Raji (cell line): ENCODE results near the gene TTLL11.

Source experiments
- POLR2A ChIP-seq: IDR thresholded peaks from 2 replicates; pipeline ENCODE4 v1.6.1; 2011; ENCODE audit warnings: low read depth, low read length, control low read depth; ENCODE audit not compliant: insufficient read depth

Gene TTLL11

GRCh38 chr9:121896545-121896943, 196.6 kb downstream of the TTLL11 start:
- no peak for TF ChIP-seq POLR2A

- TF ChIP-seq POLR2A: no peak
Measured at GRCh38 chr9:121895818-121896544, 197.1 kb downstream of the TTLL11 start.

GRCh38 chr9:121895358-121895757, 197.8 kb downstream of the TTLL11 start:
- TF ChIP-seq POLR2A: no peak

- no peak for TF ChIP-seq POLR2A
Measured at GRCh38 chr9:121893786-121894185, 199.3 kb downstream of the TTLL11 start.

- no peak for TF ChIP-seq POLR2A
Measured at GRCh38 chr9:121892706-121893105, 200.4 kb downstream of the TTLL11 start.

- no peak for TF ChIP-seq POLR2A
Measured at GRCh38 chr9:121890746-121891145, 202.4 kb downstream of the TTLL11 start.

- TF ChIP-seq POLR2A: no peak
Measured at GRCh38 chr9:121889990-121890563, 203.0 kb downstream of the TTLL11 start.

- no peak for TF ChIP-seq POLR2A
Measured at GRCh38 chr9:121888438-121888775, 204.7 kb downstream of the TTLL11 start.

GRCh38 chr9:121887553-121888437, 205.3 kb downstream of the TTLL11 start:
- no peak for TF ChIP-seq POLR2A

GRCh38 chr9:121886759-121887485, 206.2 kb downstream of the TTLL11 start:
- no peak for TF ChIP-seq POLR2A

GRCh38 chr9:121885345-121885901, 207.7 kb downstream of the TTLL11 start:
- TF ChIP-seq POLR2A: no peak

GRCh38 chr9:121884057-121884541, 209.0 kb downstream of the TTLL11 start:
- no peak for TF ChIP-seq POLR2A

GRCh38 chr9:121883281-121884056, 209.6 kb downstream of the TTLL11 start:
- no peak for TF ChIP-seq POLR2A

GRCh38 chr9:121881920-121882500, 211.1 kb downstream of the TTLL11 start:
- no peak for TF ChIP-seq POLR2A
